IMR-90 (cell line): Measurements from ENCODE around the gene GMPR.

ENCODE experiments used
- BHLHE40 ChIP-seq: fragments of 150-350 bp; IDR thresholded peaks from 2 replicates; pipeline ENCODE4 v1.6.1; 2016; ENCODE audit warnings: mild to moderate bottlenecking, low read depth, low read length
- CEBPB ChIP-seq: IDR thresholded peaks from 2 replicates; pipeline ENCODE4 v1.6.1; 2012; ENCODE audit warnings: low read depth, low read length, improper control_type of control experiment
- MAFK ChIP-seq: IDR thresholded peaks from 2 replicates; pipeline ENCODE4 v1.6.1; 2012; ENCODE audit warnings: low read depth, low read length, improper control_type of control experiment
- POLR2A ChIP-seq: IDR thresholded peaks from 2 replicates; pipeline ENCODE4 v1.6.1; 2012; ENCODE audit warnings: mild to moderate bottlenecking, low read depth, low read length
- RAD21 ChIP-seq: IDR thresholded peaks from 2 replicates; pipeline ENCODE4 v1.6.1; 2012; ENCODE audit warnings: low read length, improper control_type of control experiment
- TF ChIP-seq, protein P1 (sequence below): conservative IDR thresholded peaks from 2 replicates; pipeline ENCODE4 v1.5.1; 2012; ENCODE audit warnings: mild to moderate bottlenecking, low read depth, low read length, improper control_type of control experiment
- TF ChIP-seq, protein P2 (sequence below): fragments of 150-350 bp; IDR thresholded peaks from 2 replicates; pipeline ENCODE4 v1.6.1; 2017; ENCODE audit warnings: mild to moderate bottlenecking, antibody characterized with exemption, low read length, low read depth

DNA sequence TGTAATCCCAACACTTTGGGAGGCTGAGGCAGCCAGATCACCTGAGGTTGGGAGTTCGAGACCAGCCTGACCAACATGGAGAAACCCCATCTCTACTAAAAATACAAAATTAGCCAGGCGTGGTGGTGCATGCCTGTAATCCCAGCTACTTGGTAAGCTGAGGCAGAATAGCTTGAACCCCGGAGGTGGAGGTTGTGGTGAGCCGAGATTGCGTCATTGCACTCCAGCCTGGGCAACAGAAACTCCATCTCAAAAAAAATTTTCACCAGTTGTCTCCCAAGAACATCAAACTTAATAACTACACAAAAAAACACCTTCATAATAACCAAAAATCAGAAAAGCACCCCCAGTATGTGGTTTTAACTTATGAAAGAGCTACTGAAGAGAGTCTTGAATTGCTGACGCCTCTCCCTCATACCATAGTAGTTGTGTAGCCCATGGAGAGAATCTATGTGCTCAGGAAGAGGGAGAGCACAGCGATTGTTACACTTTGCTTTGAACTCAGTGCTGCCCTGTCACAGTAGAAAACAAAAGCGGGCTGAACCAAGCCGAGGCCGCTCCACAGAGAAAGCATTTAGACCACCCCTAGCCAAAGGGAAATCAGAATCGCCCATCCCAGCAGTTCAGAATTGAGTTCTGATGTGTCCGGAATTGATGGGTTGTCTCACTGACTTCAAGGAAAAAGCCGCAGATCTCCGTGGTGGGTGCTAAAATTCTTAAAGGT, 42.0 kb upstream of the GMPR start:
- TF ChIP-seq, protein P1, sequence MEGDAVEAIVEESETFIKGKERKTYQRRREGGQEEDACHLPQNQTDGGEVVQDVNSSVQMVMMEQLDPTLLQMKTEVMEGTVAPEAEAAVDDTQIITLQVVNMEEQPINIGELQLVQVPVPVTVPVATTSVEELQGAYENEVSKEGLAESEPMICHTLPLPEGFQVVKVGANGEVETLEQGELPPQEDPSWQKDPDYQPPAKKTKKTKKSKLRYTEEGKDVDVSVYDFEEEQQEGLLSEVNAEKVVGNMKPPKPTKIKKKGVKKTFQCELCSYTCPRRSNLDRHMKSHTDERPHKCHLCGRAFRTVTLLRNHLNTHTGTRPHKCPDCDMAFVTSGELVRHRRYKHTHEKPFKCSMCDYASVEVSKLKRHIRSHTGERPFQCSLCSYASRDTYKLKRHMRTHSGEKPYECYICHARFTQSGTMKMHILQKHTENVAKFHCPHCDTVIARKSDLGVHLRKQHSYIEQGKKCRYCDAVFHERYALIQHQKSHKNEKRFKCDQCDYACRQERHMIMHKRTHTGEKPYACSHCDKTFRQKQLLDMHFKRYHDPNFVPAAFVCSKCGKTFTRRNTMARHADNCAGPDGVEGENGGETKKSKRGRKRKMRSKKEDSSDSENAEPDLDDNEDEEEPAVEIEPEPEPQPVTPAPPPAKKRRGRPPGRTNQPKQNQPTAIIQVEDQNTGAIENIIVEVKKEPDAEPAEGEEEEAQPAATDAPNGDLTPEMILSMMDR, result no peak
- no peak for TF ChIP-seq RAD21
- TF ChIP-seq POLR2A, result no peak
- no peak for TF ChIP-seq BHLHE40
- 0 out of 2 replicates have a peak, but pooled peaks have one; percentile 13 for TF ChIP-seq CEBPB
- TF ChIP-seq, protein P2, sequence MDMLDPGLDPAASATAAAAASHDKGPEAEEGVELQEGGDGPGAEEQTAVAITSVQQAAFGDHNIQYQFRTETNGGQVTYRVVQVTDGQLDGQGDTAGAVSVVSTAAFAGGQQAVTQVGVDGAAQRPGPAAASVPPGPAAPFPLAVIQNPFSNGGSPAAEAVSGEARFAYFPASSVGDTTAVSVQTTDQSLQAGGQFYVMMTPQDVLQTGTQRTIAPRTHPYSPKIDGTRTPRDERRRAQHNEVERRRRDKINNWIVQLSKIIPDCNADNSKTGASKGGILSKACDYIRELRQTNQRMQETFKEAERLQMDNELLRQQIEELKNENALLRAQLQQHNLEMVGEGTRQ, result no peak
- no peak for TF ChIP-seq MAFK
